ENCODE measurements around the gene MOK. TPM values are rescaled to one million over a fixed set of nuclear protein-coding genes. Genes with fewer than 3 reads are reported as not detected.
A peak's percentile ranks its signal among the peaks of the same experiment; 100 is the strongest.

Gene MOK
- total RNA-seq, 4 donors from 2014 or later = 3.0 to 16.0 (median 11.1) TPM

GRCh38 chr14:102187568-102188001, 117.4 kb downstream of the MOK start:
- in situ Hi-C loops (cut with MboI; ENCODE audit: low pct_ligation_motif_present in 1 of 4, low pct_unique_long_range_greater_than_20kb in 1 of 4, low sequenced_read_pairs in 3 of 4) (no loop called here), intact Hi-C loops (cut with DNase I; ENCODE audit: low total_unique reads) (no loop called here)

GRCh38 chr14:102187044-102187443, 117.9 kb downstream of the MOK start:
- no peaks in the 10 kb centered on the region for H3K9me3 ChIP-seq
- peaks cover 0 to 55% (median 14%) of the 10 kb centered on the region in 4 donors for H3K4me1 ChIP-seq
- DNase-seq = no peak
- in situ Hi-C loops (cut with MboI; ENCODE audit: low pct_ligation_motif_present in 1 of 4, low pct_unique_long_range_greater_than_20kb in 1 of 4, low sequenced_read_pairs in 3 of 4) = no loop called here
- intact Hi-C loops (cut with DNase I; ENCODE audit: low total_unique reads) = no loop called here
- H3K4me3 ChIP-seq = no peak overlapping the region
- no peaks in the 10 kb centered on the region for H3K36me3 ChIP-seq
- WGBS, 2 donors (ENCODE audit: low coverage in 1 of 2) = 72 to 88% methylated on average over 2 to 3 of the region's 3 CpGs
- TF ChIP-seq POLR2AphosphoS5 (IDR thresholded peaks at IDR 0.05) (peak in 1 of 3 donors; percentile 13), EP300 (IDR thresholded peaks at IDR 0.05; ENCODE audit: low read depth) (no peak)
- H3K27ac ChIP-seq = no peak overlapping the region
- no peaks in the 10 kb centered on the region for H3K27me3 ChIP-seq

More at GRCh38 chr14:102187568-102188001, 117.4 kb downstream of the MOK start:
- WGBS, 2 donors (ENCODE audit: low coverage in 1 of 2) = 92 to 100% methylated on average over 1 to 4 of the region's 4 CpGs
- Histone ChIP-seq H3K4me1 (peaks cover 0 to 51% (median 14%) of the 10 kb centered on the region in 4 donors), H3K27me3 (no peaks in the 10 kb centered on the region), H3K36me3 (no peaks in the 10 kb centered on the region), H3K4me3 (no peak overlapping the region), H3K27ac (no peak overlapping the region), H3K9me3 (no peaks in the 10 kb centered on the region)
- TF ChIP-seq POLR2AphosphoS5 (IDR thresholded peaks at IDR 0.05) = no peak
- no peak for TF ChIP-seq EP300 (IDR thresholded peaks at IDR 0.05; ENCODE audit: low read depth)
- no peak for DNase-seq

GRCh38 chr14:102185360-102185759, 119.6 kb downstream of the MOK start:
- no peak for DNase-seq
- no peak overlapping the region for H3K27ac ChIP-seq
- H3K9me3 ChIP-seq = no peaks in the 10 kb centered on the region
- TF ChIP-seq CTCF (IDR thresholded peaks at IDR 0.05) = no peak
- no peak for TF ChIP-seq EP300 (IDR thresholded peaks at IDR 0.05; ENCODE audit: low read depth)
- TF ChIP-seq POLR2A (IDR thresholded peaks at IDR 0.05) = no peak
- no peak for TF ChIP-seq POLR2AphosphoS5 (IDR thresholded peaks at IDR 0.05)
- H3K4me1 ChIP-seq = peaks cover 0 to 60% (median 13%) of the 10 kb centered on the region in 4 donors
- intact Hi-C loops (cut with DNase I; ENCODE audit: low total_unique reads) = no loop called here
- no peak overlapping the region for H3K4me3 ChIP-seq
- no peaks in the 10 kb centered on the region for H3K36me3 ChIP-seq
- in situ Hi-C loops (cut with MboI; ENCODE audit: low pct_ligation_motif_present in 1 of 4, low pct_unique_long_range_greater_than_20kb in 1 of 4, low sequenced_read_pairs in 3 of 4) = no loop called here
- 75 to 79% methylated on average over 5 to 8 of the region's 8 CpGs for WGBS, 2 donors (ENCODE audit: low coverage in 1 of 2)
- H3K27me3 ChIP-seq = no peaks in the 10 kb centered on the region

- H3K27ac ChIP-seq = no peak overlapping the region
- 87 to 100% methylated on average over 4 to 14 of the region's 14 CpGs for WGBS, 2 donors (ENCODE audit: low coverage in 1 of 2)
- intact Hi-C loops (cut with DNase I; ENCODE audit: low total_unique reads) (no loop called here), in situ Hi-C loops (cut with MboI; ENCODE audit: low pct_ligation_motif_present in 1 of 4, low pct_unique_long_range_greater_than_20kb in 1 of 4, low sequenced_read_pairs in 3 of 4) (no loop called here)
- no peaks in the 10 kb centered on the region for H3K36me3 ChIP-seq
- H3K4me3 ChIP-seq = no peak overlapping the region
- peaks cover 0 to 60% (median 13%) of the 10 kb centered on the region in 4 donors for H3K4me1 ChIP-seq
- H3K9me3 ChIP-seq = no peaks in the 10 kb centered on the region
- TF ChIP-seq POLR2A (IDR thresholded peaks at IDR 0.05) (no peak), POLR2AphosphoS5 (IDR thresholded peaks at IDR 0.05) (no peak), EP300 (IDR thresholded peaks at IDR 0.05; ENCODE audit: low read depth) (no peak), CTCF (IDR thresholded peaks at IDR 0.05) (no peak)
- H3K27me3 ChIP-seq = no peaks in the 10 kb centered on the region
- DNase-seq = no peak
These were observed 120.5 kb downstream of the MOK start for GRCh38 chr14:102184316-102185035.

- no peaks in the 10 kb centered on the region for H3K27me3 ChIP-seq
- H3K27ac ChIP-seq = no peak overlapping the region
- intact Hi-C loops (cut with DNase I; ENCODE audit: low total_unique reads) (no loop called here), in situ Hi-C loops (cut with MboI; ENCODE audit: low pct_ligation_motif_present in 1 of 4, low pct_unique_long_range_greater_than_20kb in 1 of 4, low sequenced_read_pairs in 3 of 4) (no loop called here)
- H3K4me3 ChIP-seq = no peak overlapping the region
- 90 to 95% methylated on average over 3 of the region's 3 CpGs for WGBS, 2 donors (ENCODE audit: low coverage in 1 of 2)
- DNase-seq = no peak
- TF ChIP-seq POLR2AphosphoS5 (IDR thresholded peaks at IDR 0.05) = no peak
- TF ChIP-seq POLR2A (IDR thresholded peaks at IDR 0.05) = no peak
- TF ChIP-seq CTCF (IDR thresholded peaks at IDR 0.05) = no peak
- TF ChIP-seq EP300 (IDR thresholded peaks at IDR 0.05; ENCODE audit: low read depth) = no peak
- H3K9me3 ChIP-seq = no peaks in the 10 kb centered on the region
- H3K36me3 ChIP-seq = no peaks in the 10 kb centered on the region
- H3K4me1 ChIP-seq = peaks cover 0 to 60% (median 13%) of the 10 kb centered on the region in 4 donors
These were observed 121.1 kb downstream of the MOK start for GRCh38 chr14:102183886-102184285.
